GM18526 (cell line): ENCODE results near the gene FAM107B.

Experiments
- POLR2A ChIP-seq: IDR thresholded peaks from 3 replicates; pipeline ENCODE4 v1.6.1; 2011; ENCODE audit not compliant: insufficient read length; ENCODE audit errors: extremely low read depth

Gene FAM107B

DNA sequence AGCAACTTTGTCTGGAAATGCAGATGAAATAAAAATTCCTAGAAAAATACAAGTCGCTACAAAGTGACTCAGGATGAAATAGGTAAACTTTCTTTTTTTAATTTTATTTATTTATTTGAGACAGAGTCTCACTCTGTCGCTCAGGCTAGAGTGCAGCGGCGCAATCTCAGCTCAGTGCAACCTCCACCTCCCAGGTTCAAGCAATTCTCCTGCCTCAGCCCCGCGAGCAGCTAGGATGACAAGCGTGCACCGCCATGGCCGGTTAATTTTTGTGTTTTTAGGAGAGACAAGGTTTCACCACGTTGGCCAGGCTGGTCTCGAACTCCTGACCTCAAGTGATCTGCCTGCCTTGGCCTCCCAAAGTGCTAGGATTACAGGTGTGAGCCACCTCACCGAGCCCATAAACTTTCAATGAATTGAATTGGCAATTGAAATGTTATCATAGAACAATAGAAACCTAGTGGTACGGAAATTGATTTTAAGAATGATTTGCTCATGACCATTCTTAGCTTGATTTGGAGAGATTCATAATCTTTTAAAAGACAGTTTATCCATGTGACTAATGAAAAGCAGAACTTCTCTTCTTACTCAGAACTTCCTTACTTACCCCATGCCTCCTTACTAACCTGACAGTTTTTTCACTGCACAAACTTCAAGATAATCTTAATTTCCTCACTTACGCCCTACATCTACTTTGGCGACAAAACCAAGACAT is 161.7 kb downstream of the FAM107B start:
- TF ChIP-seq POLR2A = no peak

DNA sequence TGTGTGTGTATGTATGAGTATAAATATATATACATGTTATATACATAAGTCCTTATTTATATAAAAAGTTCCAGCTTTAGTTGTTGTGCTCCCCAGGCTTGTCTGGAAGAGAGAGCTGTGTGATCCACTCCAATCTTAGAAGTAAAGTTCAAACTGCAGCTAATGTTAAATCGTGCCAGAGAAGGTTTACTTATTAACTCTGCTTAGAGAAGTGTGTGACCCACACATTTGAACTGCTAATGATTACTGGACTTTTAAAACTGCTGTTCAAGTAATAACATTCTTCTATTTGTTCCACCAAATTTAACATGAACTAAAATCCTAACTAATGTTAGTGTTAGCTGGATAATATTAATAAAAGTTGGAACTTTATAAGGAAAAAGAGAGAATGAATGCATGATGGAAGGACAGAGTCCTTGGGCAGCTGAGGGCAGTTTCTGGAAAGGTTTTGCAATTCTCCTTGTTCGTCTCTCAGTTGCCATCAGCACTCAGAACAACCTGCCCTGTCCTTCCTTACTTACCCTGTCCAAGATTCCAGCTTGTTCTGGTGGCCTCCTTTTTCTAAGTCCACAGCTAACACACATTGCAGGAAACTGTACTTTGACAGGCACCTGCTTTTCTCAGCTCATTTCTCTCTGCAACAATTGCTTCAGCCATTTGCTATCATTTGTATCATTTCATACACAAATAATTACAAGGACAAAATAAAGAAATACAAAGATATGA is 162.6 kb downstream of the FAM107B start:
- TF ChIP-seq POLR2A = no peak

DNA sequence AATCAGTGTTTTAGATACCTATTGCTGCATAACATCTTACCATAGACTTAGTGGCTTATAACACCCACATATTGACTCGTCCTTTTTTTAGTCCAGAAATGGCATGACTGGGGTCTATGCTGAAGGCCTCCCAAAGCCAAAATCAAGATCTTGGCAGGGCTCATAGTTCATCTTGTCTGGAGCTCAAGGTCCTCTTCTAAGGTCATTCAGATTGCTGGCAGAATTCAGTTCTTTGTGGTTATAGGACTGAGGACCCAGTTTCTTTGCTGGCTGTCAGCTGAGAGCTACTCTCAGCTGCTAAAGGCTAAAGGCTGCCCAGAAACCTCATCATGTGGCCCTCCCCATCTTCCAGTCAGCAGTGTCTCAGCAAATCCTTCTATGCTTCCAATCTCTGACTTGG is 165.5 kb downstream of the FAM107B start:
- TF ChIP-seq POLR2A = no peak

DNA sequence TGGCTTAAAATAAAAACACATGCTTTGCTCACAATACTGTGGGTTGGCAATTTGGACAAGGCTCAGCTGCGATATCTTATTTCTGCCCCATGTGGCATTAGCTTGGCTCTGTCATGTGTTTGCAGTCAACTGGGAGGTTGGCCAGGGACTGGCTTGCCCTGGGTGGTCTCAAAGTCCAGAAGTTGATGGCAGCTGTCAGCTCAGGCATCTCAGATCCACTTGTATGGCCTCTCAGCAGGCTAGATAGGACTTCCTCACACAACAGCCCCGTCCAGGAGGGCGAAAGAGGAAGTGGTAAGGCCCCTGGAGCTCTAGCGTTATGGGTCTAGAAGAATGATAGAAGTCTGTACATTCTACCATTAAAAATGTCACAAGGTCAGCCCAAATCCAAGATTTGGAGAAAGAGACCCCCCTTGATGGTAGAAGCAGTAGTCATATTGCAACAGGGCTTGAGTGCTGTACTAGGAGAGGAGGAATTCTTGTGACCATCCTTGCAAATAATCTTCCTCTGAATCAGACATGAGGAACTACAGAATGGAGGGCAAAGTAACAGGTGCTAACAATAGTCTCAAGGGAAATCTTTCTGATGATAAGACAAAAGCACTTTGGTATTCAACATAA is 166.2 kb downstream of the FAM107B start:
- TF ChIP-seq POLR2A = no peak

DNA sequence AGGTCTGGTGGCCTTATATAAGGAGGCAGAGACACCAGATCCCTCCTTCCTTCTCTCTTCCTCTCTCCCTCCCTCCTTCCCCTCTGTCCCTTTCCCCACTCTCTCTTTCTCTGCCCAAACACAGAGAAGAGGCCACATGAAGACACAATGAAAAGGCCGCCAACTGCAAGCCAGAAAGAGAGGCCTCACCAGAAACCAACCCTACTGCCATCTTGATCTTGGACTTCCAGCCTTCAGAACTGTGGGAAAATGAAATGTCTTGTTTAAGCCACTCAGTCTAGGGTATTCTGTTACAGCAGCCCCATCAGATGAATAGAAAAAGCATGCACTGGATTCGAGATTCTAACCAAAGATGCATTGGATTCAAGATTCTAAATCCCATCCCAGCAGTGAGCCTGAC is 168.1 kb downstream of the FAM107B start:
- TF ChIP-seq POLR2A = no peak

- TF ChIP-seq POLR2A = no peak
These were observed 169.3 kb downstream of the FAM107B start for GRCh38 chr10:14605231-14605925.

- TF ChIP-seq POLR2A = peak; percentile 87
These were observed 170.2 kb downstream of the FAM107B start for GRCh38 chr10:14604181-14605142.

GRCh38 chr10:14603534-14604102 is 171.1 kb downstream of the FAM107B start:
- no peak for TF ChIP-seq POLR2A

- no peak for TF ChIP-seq POLR2A
These were observed 171.7 kb downstream of the FAM107B start for GRCh38 chr10:14602807-14603533.

DNA sequence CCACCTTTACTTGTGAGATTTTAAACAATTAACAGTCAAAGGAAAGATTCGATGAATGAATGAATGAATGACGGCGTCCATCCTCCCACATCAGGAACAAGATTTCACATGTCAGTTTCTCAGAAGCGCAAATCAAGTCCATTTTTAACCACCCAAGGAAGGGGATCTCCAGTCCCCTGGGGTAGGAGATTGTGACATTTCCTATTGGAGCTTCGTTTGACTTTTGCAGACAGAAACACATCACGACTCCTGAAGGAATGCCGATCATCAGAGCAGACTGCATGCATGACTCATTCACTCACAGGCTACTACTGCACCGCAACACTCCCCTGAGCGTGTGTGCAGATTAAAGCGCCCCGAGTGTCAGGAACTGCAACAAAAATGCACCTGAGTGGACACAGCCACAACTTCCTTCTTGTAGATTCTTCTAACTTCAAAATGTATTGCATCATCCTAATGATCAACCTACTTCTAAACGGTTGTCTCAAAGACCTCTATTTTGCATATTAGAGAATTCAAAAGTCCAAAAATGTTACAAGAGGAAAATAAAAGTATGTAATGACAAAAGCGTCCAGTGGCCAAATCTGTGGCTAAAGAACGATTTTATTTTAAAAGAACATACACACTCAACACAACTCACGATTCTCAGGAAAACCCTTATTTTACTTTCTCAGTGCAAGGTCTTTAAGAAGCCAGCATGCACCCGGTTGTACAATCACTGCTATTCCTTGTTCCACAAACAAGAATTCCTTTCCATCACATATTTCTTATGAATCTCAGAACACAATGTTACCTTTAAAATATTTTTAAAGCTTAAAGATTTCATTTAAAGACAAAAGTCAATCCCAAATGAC is 172.6 kb downstream of the FAM107B start:
- TF ChIP-seq POLR2A = peak; percentile 16

GRCh38 chr10:14601326-14601725 is 173.4 kb downstream of the FAM107B start:
- TF ChIP-seq POLR2A = no peak

DNA sequence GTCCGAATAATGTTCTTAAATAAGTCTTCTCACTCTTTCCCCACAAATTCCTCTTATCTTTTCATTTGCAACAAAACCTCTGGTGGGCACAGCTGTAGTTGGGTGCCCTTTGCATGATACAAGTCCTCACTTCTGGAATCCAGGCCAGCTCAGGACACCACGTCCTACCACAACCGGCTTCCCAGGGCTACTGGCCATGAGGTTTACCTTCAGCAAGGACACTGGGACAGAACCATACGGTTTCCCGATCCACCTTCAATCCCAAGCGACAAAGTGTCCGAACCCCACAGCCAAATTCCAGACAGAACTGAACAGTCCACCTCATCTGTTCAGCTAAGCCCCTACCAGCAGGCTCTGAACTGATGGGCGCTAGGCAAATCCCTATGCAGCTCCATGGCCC is 174.6 kb downstream of the FAM107B start:
- no peak for TF ChIP-seq POLR2A
